NCI-H1436 treated with DMSO at 0.1 percent for 48 hours (cell line): ENCODE data around the gene MFSD12.

ENCODE experiments used
- DNase-seq: peaks from one replicate; lab custom pipeline; 2025; lab: John Stamatoyannopoulos, UW

MFSD12 gene

GRCh38 chr19:3506384-3507340, 50.7 kb downstream of the MFSD12 start:
- DNase-seq, result no peak

GRCh38 chr19:3505598-3506383, 51.6 kb downstream of the MFSD12 start, which contains the start of gene FZR1:
FZR1 (plus strand) TSS chr19:3506311; CDS start chr19:3522990, 16,679 bp downstream.
- DNase-seq, result peak; percentile 91

GRCh38 chr19:3504735-3505134, 52.7 kb downstream of the MFSD12 start:
- no peak for DNase-seq

GRCh38 chr19:3503036-3503572, 54.3 kb downstream of the MFSD12 start:
- DNase-seq, result no peak

GRCh38 chr19:3501780-3502179, 55.6 kb downstream of the MFSD12 start:
- no peak for DNase-seq

- DNase-seq, result peak; percentile 92
These were observed 56.8 kb downstream of the MFSD12 start, which contains the start of gene DOHH for GRCh38 chr19:3500429-3501101. DOHH (minus strand) TSS chr19:3500674; CDS start chr19:3496814, 3,860 bp downstream.

GRCh38 chr19:3499738-3500428, 57.5 kb downstream of the MFSD12 start:
- no peak for DNase-seq

GRCh38 chr19:3497757-3498520, 59.4 kb downstream of the MFSD12 start:
- no peak for DNase-seq

GRCh38 chr19:3496392-3497273, 60.8 kb downstream of the MFSD12 start:
- DNase-seq, result no peak

GRCh38 chr19:3494559-3494958, 62.8 kb downstream of the MFSD12 start:
- no peak for DNase-seq
